ENCODE measurements around the gene ZNF136.

The ZNF136 gene

DNA sequence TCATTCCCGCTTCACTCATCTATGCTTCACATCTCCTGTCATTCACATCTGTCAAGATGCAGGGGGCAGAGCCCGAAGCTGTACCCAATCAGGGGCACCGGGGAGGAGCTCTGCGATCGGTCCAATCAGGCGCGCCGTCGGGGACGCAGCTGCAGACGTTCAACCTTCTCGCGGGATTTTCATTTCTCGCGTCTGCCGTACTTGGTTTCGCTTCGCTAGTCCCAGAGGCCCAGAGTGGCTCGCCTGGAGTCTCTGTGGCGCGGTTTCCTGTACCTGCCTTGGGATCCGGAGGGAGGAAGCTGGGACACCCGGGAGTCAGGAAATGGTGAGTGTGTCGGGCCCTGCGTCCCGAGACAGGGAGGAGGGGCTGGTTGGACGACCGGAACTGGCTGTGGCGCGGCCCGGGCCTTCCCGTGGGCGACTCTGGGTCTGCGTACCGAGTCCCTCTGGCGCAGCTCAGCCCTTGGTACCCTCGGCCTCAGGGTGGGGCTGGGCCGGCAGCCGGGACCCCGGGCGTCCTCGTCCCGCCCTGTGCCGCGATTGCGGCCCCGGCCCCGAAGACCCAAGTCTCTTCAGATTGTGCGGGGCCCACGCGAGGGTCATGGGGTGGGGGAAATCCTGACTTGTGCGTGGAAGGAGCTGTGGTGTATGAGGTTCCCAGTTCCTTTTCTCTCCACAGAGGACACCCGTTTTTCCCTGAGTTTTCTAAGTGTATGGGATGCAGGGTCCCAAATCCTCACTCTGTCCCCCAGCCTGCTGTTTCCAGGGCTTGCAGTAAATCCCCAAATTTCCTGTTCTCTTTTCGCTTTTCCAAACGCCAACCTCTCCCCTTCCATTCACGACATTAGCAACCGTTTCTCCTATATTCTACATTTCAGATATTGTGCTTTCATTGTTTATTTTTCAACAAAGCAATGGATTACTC is at the start of gene ZNF136:
ZNF136 (plus strand) TSS at position 215 of the 925 bp plus-strand sequence; CDS start at position 323, 108 bp downstream.
- Histone ChIP-seq H3K4me3 (ENCODE audit: low read depth, low read length) (peak within 1 kb of the TSS; percentile 92), H3K36me3 (replicated peaks) (peaks cover 3% of the 10 kb centered on the region), H3K27ac (peak within 1 kb of the TSS; percentile 95), H3K27me3 (replicated peaks) (no peaks in the 10 kb centered on the region)
- in situ Hi-C loops (cut with HindIII; ENCODE audit: low pct_ligation_motif_present, low sequenced_read_pairs) = no loop called here
- TF ChIP-seq, protein P1, sequence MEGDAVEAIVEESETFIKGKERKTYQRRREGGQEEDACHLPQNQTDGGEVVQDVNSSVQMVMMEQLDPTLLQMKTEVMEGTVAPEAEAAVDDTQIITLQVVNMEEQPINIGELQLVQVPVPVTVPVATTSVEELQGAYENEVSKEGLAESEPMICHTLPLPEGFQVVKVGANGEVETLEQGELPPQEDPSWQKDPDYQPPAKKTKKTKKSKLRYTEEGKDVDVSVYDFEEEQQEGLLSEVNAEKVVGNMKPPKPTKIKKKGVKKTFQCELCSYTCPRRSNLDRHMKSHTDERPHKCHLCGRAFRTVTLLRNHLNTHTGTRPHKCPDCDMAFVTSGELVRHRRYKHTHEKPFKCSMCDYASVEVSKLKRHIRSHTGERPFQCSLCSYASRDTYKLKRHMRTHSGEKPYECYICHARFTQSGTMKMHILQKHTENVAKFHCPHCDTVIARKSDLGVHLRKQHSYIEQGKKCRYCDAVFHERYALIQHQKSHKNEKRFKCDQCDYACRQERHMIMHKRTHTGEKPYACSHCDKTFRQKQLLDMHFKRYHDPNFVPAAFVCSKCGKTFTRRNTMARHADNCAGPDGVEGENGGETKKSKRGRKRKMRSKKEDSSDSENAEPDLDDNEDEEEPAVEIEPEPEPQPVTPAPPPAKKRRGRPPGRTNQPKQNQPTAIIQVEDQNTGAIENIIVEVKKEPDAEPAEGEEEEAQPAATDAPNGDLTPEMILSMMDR (IDR thresholded peaks at IDR 0.05; ENCODE audit: low read depth, low read length, missing control alignments) = no peak
- DNase-seq = peak; percentile 97

DNA sequence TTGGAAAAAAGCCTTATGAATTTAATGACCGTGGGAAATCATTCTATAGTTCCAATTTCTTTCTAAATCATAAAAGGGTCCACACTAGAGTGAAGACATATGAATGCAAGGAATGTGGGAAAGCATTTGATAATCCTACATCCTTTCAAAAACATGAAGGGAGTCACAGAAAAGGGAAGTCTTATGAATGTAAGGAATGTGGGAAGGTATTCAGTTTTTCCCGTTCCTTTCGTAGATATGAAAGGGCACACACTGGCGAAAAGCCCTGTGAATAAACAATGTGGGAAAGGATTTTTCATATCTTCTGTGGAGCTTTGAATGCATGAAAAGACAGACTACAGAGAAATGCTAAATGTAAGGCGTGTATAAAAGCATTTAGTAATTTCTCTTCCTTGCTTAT is 49.8 kb upstream of the ZNF136 start:
- in situ Hi-C loops (cut with HindIII; ENCODE audit: low pct_ligation_motif_present, low sequenced_read_pairs) = no loop called here
- TF ChIP-seq, protein P1 (IDR thresholded peaks at IDR 0.05; ENCODE audit: low read depth, low read length, missing control alignments) = no peak
- H3K4me3 ChIP-seq (ENCODE audit: low read depth, low read length) = no peak overlapping the region

DNA sequence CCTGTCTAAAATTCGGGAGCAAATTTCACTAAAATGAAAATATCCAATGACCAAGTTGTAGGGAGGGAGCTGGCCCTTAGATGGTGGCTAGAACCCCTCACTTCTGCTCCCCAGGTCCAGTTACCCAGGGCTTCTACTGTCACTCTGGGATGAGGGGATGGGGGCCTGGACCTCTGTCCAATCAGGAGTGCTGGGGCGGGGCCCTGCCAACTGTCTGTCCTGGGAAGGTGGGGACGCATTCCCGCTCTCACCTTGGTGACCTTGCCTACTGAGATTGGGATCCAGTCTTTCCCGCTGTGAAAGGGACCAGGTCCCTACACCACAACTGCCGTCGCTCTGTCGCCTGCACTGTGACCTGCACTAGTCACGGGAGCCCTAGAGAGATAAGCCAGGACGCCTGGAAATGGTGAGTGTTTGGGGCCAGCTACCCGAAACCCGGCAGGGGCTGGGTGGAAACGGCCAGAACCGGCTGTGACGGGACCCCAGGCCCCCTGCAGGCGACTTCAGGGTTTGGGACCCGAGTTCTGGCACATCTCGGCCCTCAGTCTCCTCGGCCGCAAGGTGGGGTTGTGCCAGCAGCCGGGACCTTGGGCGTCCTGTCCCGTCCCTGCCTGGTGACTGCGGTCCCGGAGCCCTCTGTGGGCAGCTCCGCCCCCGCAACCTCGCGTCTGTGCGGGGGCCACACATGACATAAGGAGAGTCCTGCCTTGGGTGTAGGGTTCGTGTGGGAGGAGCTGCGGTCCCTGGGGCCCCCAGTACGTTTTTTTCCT is 45.5 kb upstream of the ZNF136 start:
- TF ChIP-seq, protein P1 (IDR thresholded peaks at IDR 0.05; ENCODE audit: low read depth, low read length, missing control alignments) = no peak
- no peaks in the 10 kb centered on the region for H3K36me3 ChIP-seq (replicated peaks)
- no peaks in the 10 kb centered on the region for H3K27me3 ChIP-seq (replicated peaks)
- in situ Hi-C loops (cut with HindIII; ENCODE audit: low pct_ligation_motif_present, low sequenced_read_pairs) = no loop called here
- H3K27ac ChIP-seq = no peak overlapping the region
- no peak overlapping the region for H3K4me3 ChIP-seq (ENCODE audit: low read depth, low read length)
- no peak for DNase-seq

More for the DNA sequence above, 49.8 kb upstream of the ZNF136 start:
- Histone ChIP-seq H3K27ac (no peak overlapping the region), H3K36me3 (replicated peaks) (no peaks in the 10 kb centered on the region), H3K27me3 (replicated peaks) (no peaks in the 10 kb centered on the region)
- DNase-seq = no peak

DNA sequence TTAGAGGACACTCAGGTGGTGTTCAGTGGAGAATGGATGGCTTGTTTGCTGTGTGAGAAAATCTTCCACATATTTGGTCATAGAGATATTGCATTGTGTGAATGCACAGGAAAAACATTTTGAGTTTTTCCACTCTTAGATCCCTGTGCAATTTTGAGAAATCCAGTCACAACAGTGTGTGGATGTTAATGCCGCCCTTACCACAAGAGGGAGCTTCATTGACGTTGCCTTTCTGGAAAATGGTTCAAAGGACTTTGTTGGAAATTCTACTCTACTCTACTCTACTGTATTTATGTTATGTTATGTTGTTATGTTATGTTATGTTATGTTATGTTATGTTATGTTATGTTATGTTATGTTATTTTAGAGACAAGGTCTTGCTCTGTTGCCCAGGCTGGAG is 36.2 kb upstream of the ZNF136 start:
- H3K27me3 ChIP-seq (replicated peaks) = no peaks in the 10 kb centered on the region
- peak; percentile 13 for DNase-seq
- H3K27ac ChIP-seq = no peak overlapping the region
- TF ChIP-seq, protein P1 (IDR thresholded peaks at IDR 0.05; ENCODE audit: low read depth, low read length, missing control alignments) = peak; percentile 50
- H3K36me3 ChIP-seq (replicated peaks) = no peaks in the 10 kb centered on the region
- H3K4me3 ChIP-seq (ENCODE audit: low read depth, low read length) = no peak overlapping the region
- in situ Hi-C loops (cut with HindIII; ENCODE audit: low pct_ligation_motif_present, low sequenced_read_pairs) = no loop called here

DNA sequence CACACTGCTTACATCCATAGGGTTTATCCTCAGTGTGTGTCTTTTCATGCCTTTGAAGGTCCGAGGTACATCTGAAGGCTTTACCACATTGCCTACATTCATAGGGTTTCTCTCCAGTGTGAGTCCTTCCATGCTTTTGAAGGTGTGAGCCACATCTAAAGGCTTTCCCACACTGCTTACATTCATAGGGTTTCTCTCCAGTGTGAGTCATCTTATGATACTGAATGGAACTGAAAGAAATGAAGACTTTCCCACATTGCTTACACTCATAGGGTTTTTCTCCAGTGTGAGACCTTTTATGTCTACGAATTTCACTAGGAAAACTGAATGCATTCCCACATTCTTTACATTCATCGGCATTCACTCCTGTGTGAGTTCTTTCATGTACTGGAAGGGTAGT is 29.8 kb upstream of the ZNF136 start:
- Histone ChIP-seq H3K27me3 (replicated peaks) (no peaks in the 10 kb centered on the region), H3K27ac (no peak overlapping the region), H3K4me3 (ENCODE audit: low read depth, low read length) (no peak overlapping the region), H3K36me3 (replicated peaks) (peaks cover 41% of the 10 kb centered on the region)
- DNase-seq = no peak
- in situ Hi-C loops (cut with HindIII; ENCODE audit: low pct_ligation_motif_present, low sequenced_read_pairs) = no loop called here
- TF ChIP-seq, protein P1 (IDR thresholded peaks at IDR 0.05; ENCODE audit: low read depth, low read length, missing control alignments) = no peak
